ENCODE data around the gene ERO1B.
"Not testable (repeated sequence)": the region's sequence is repeated elsewhere in the genome, so short reads cannot be mapped to it uniquely, and the experiment has no call there.

Gene ERO1B

DNA sequence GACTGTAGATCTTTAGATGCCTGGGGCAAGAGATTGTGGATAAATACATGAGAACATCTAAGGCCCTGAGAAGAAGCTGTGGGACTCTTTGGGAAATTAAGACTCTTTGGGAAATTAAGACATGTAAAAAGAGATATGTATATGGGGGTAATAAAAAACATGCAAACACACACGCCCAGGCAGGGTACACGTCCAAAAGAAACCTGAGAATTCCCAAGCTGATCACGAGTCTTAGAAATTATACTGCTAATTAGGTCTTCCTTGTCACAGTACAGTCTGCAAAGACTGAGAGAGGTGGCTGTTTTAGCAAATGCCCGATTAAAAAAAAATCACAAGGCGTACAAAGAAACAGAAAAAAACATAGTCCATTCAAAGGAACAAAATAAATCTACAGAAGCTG is 39.3 kb upstream of the ERO1B start:
- no peak overlapping the region for H3K4me3 ChIP-seq (replicated peaks; ENCODE audit: low read depth, low read length)
- TF ChIP-seq, protein P1, sequence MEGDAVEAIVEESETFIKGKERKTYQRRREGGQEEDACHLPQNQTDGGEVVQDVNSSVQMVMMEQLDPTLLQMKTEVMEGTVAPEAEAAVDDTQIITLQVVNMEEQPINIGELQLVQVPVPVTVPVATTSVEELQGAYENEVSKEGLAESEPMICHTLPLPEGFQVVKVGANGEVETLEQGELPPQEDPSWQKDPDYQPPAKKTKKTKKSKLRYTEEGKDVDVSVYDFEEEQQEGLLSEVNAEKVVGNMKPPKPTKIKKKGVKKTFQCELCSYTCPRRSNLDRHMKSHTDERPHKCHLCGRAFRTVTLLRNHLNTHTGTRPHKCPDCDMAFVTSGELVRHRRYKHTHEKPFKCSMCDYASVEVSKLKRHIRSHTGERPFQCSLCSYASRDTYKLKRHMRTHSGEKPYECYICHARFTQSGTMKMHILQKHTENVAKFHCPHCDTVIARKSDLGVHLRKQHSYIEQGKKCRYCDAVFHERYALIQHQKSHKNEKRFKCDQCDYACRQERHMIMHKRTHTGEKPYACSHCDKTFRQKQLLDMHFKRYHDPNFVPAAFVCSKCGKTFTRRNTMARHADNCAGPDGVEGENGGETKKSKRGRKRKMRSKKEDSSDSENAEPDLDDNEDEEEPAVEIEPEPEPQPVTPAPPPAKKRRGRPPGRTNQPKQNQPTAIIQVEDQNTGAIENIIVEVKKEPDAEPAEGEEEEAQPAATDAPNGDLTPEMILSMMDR (IDR thresholded peaks at IDR 0.05; ENCODE audit: low read depth, low read length, missing control alignments) = no peak
- DNase-seq (ENCODE audit: extremely low read depth, low read depth) = no peak

DNA sequence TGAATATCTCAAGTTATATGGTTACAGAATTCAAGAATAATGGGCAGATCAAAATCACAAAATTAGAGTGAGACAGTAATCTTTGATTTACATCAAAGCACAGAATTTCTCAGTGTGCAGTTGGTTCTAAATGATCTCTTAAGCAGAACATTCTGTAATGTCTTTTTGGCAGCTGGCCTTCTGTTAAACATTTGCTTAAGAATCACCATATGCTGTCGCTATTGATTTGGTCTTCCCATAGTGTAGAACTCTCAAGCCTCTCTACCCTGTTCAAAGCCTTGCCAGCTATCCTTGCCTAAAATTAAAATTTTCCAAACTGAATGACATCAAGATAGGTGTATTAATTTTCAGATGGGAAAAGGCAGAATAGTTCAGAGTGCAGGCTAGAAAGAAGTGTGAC is 38.9 kb upstream of the ERO1B start:
- DNase-seq (ENCODE audit: extremely low read depth, low read depth) = no peak
- TF ChIP-seq, protein P1 (IDR thresholded peaks at IDR 0.05; ENCODE audit: low read depth, low read length, missing control alignments) = no peak
- no peak overlapping the region for H3K4me3 ChIP-seq (replicated peaks; ENCODE audit: low read depth, low read length)

DNA sequence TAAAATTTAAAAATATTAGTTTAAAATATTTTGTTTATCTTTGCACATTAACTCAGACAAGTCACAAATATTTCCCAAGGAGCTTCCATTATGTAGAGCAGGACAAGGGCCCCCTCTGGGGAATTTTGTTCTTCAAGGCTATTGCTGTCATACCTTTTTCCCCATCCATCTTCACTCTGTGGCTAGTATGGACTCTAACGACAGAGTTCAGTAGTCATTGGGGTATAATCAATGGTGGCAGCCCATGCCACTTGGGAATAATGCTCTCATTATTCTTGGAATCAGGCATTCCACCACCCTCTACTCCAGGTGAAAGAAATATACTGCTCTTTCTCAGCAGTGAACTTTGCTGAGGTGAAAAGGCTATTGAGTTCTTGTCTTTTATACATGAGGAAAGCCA is 38.5 kb upstream of the ERO1B start:
- TF ChIP-seq, protein P1 (IDR thresholded peaks at IDR 0.05; ENCODE audit: low read depth, low read length, missing control alignments) = no peak
- H3K4me3 ChIP-seq (replicated peaks; ENCODE audit: low read depth, low read length) = no peak overlapping the region
- no peak for DNase-seq (ENCODE audit: extremely low read depth, low read depth)

DNA sequence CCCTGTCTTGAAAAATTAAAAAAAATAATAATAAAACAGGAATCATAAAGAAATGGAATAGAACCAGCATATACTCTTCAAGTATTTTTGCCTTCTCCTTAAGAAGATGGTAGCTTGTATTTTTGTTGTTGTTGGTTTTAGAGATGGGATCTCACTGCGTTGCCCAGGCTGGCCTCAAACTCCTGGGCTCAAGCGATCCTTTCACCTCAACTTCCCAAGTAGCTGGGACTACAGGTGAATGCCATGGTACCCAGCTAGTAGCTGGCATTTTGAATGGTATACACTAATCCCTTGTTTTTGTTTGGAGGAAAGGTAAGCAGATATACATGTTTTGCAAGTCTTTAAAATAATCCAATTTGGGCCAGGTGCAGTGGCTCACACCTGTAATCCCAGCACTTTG is 34.7 kb upstream of the ERO1B start:
- H3K4me3 ChIP-seq (replicated peaks; ENCODE audit: low read depth, low read length) = no peak overlapping the region
- TF ChIP-seq, protein P1 (IDR thresholded peaks at IDR 0.05; ENCODE audit: low read depth, low read length, missing control alignments) = no peak
- no peak for DNase-seq (ENCODE audit: extremely low read depth, low read depth)

DNA sequence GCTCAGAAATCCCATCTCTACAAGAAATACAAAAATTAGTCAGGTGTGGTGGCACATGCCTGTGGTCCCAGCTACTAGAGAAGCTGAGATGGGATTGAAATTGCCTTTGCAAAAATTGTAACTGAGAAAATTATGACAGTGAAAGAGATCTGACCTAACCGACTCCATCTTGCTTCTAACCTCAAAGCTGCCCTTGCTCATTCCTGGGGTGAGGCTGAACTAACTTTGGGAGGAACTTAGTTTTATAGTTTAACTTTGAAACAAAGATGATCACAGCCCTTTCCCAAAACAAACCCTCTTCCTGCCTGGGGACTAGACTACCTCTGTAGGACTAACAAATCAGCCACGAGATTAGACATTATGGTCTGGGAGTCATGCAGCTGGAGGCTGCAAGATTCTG is 33.8 kb upstream of the ERO1B start:
- no peak for DNase-seq (ENCODE audit: extremely low read depth, low read depth)
- TF ChIP-seq, protein P1 (IDR thresholded peaks at IDR 0.05; ENCODE audit: low read depth, low read length, missing control alignments) = no peak
- no peak overlapping the region for H3K4me3 ChIP-seq (replicated peaks; ENCODE audit: low read depth, low read length)

DNA sequence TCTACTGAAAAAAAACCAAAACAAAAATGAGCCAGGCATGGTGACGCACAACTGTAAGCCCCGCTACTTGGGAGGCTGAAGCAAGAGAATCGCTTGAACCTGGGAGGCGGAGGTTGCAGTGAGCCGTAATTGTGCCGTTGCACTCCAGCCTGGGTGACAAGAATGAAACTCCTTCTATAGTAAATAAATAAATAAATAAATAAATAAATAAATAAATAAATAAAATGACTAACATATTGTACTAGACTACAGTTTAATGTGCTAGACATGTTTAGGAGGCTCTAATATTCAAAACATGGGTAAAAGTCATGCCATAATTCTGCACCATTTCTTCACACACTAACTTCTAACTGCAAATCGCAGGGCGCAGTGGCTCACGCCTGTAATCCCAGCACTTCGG is 33.3 kb upstream of the ERO1B start:
- no peak for DNase-seq (ENCODE audit: extremely low read depth, low read depth)
- no peak overlapping the region for H3K4me3 ChIP-seq (replicated peaks; ENCODE audit: low read depth, low read length)
- TF ChIP-seq, protein P1 (IDR thresholded peaks at IDR 0.05; ENCODE audit: low read depth, low read length, missing control alignments) = no peak

DNA sequence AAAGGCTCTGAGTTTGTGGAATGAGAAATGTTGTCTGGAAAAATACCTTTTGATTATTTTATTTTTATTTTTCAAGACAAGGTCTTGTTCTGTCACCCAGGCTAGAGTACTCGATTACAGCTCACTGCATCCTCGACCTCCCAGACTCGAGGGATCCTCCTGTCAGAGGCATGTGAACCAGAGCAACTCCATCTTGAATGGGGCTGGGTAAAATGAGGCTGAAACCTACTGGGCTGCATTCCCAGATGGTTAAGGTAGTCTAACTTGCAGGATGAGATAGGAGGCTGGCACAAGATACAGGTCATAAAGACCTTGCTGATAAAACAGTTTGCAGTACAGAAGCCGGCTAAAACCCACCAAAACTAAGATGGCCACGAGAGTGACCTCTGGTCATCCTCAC is 32.3 kb upstream of the ERO1B start:
- H3K4me3 ChIP-seq (replicated peaks; ENCODE audit: low read depth, low read length); DNase-seq (ENCODE audit: extremely low read depth, low read depth): not testable (repeated sequence)

Data from HFF-Myc (cell line).